K562 (cell line): ENCODE measurements around the gene SREBF1. TPM values are rescaled to one million over a fixed set of nuclear protein-coding genes. Genes with fewer than 3 reads are reported as not detected.

ENCODE experiments used
- CHD2 ChIP-seq: IDR thresholded peaks from 2 replicates; pipeline ENCODE4 v1.6.1; 2011; ENCODE audit warnings: low read depth, low read length
- E2F6 ChIP-seq, 2 experiments: IDR thresholded peaks; 2 replicates each; pipeline ENCODE4 v1.6.1; 2011; ENCODE audit warnings: borderline replicate concordance in 1 of 2, control low read depth in 1 of 2, low read depth in 1 of 2, low read length in 1 of 2, mild to moderate bottlenecking in 1 of 2, mixed read lengths in 1 of 2, moderate library complexity in 1 of 2; ENCODE audit not compliant: insufficient read depth in 1 of 2, insufficient read length in 1 of 2, poor library complexity in 1 of 2, severe bottlenecking in 1 of 2; ENCODE audit errors: extremely low read depth in 1 of 2
- GABPB1 ChIP-seq: sonication (generic); formaldehyde crosslinking; IDR thresholded peaks from 2 replicates; pipeline ENCODE4 v1.8.0; 2022; ENCODE audit warnings: mild to moderate bottlenecking, missing genetic modification reagents
- GATA2 ChIP-seq: sonication (generic); formaldehyde crosslinking; IDR thresholded peaks from 2 replicates; pipeline ENCODE4 v1.4.0; 2020; ENCODE audit warnings: mild to moderate bottlenecking, missing genetic modification reagents
- HIVEP1 ChIP-seq: fragments of 250-450 bp; sonication (Bioruptor Pico); IDR thresholded peaks from 2 replicates; pipeline ENCODE4 v1.4.0; 2020; ENCODE audit warnings: mild to moderate bottlenecking
- HLTF ChIP-seq: fragments of 450-650 bp; IDR thresholded peaks from 2 replicates; pipeline ENCODE4 v1.6.1; 2016
- MED1 ChIP-seq: sonication (generic); formaldehyde crosslinking; IDR thresholded peaks from 2 replicates; pipeline ENCODE4 v1.8.1; 2023; ENCODE audit warnings: missing genetic modification reagents, borderline replicate concordance
- MNT ChIP-seq, 2 experiments: fragments of 450-650 bp; conservative IDR thresholded peaks; 2 replicates each; pipeline ENCODE4 v1.6.1; 2017; ENCODE audit warnings: mild to moderate bottlenecking in 2 of 2, moderate library complexity in 2 of 2
- OTX1 ChIP-seq: fragments of 450-650 bp; formaldehyde crosslinking; IDR thresholded peaks from 2 replicates; pipeline ENCODE4 v1.4.0; 2022; ENCODE audit warnings: mild to moderate bottlenecking
- POLR2AphosphoS2 ChIP-seq: IDR thresholded peaks from 2 replicates; pipeline ENCODE4 v1.6.1; 2012; ENCODE audit warnings: low read length, improper control_type of control experiment
- REST ChIP-seq, 2 experiments: fragments of 450-650 bp; formaldehyde crosslinking in 1 of 2; IDR thresholded peaks; 2 replicates each; pipeline versions ENCODE4 v1.4.0 to v1.6.1; 2014 to 2020; ENCODE audit warnings: mild to moderate bottlenecking in 2 of 2, borderline replicate concordance in 1 of 2, low read depth in 1 of 2
- SMARCA4 ChIP-seq: fragments of 450-650 bp; IDR thresholded peaks from 2 replicates; pipeline ENCODE4 v1.6.1; 2016
- SMC3 ChIP-seq: conservative IDR thresholded peaks from 2 replicates; pipeline ENCODE4 v1.6.1; 2011; ENCODE audit warnings: low read depth, low read length, improper control_type of control experiment; ENCODE audit not compliant: insufficient read depth
- SREBF1 ChIP-seq: fragments of 150-350 bp; IDR thresholded peaks from 2 replicates; pipeline ENCODE4 v1.6.1; 2014; ENCODE audit warnings: antibody characterized with exemption, low read depth, low read length, borderline replicate concordance
- ZFX ChIP-seq: sonication (generic); formaldehyde crosslinking; IDR thresholded peaks from 2 replicates; pipeline ENCODE4 v1.8.0; 2022; ENCODE audit warnings: mild to moderate bottlenecking, missing genetic modification reagents, moderate library complexity
- ZNF140 ChIP-seq: fragments of 250-450 bp; sonication (Bioruptor Pico); IDR thresholded peaks from 2 replicates; pipeline ENCODE4 v1.8.0; 2021; ENCODE audit warnings: moderate library complexity, mild to moderate bottlenecking, inconsistent platforms
- ZNF384 ChIP-seq: IDR thresholded peaks from 2 replicates; pipeline ENCODE4 v1.6.1; 2012; ENCODE audit warnings: low read depth, low read length, improper control_type of control experiment
- polyA plus RNA-seq, 8 experiments: library from polyadenylated mRNA; depleted of rRNA in 4 of 8; stranded (reverse) in 5 of 8; unstranded in 3 of 8; fragments of >200 nt; fragmentation: Nextera tagmentation in 2 of 8; fragmentation: Illumina TruSeq in 1 of 8; extraction: Ambion mirVana in 2 of 8; extraction: Trizol in 1 of 8; gene quantifications; 2 replicates each; pipeline versions ENCODE4 v1.2.1 to v1.2.3, GENCODE V29; 2011 to 2014; ENCODE audit warnings: inconsistent platforms in 1 of 8, missing spikeins in 1 of 8
- total RNA-seq, 7 experiments: library from RNA; depleted of rRNA in 6 of 7; stranded (reverse); fragments of >200 nt in 6 of 7; fragmentation: Illumina TruSeq in 2 of 7; extraction: Trizol in 2 of 7; gene quantifications; 2 replicates each; pipeline versions ENCODE4 v1.2.1 to v1.2.3, GENCODE V29; 2011 to 2021; ENCODE audit warnings: low replicate concordance in 1 of 7

The SREBF1 gene
- total and polyA plus RNA-seq, 9 of the 15 experiments (the other 6 are each of a cell fraction or from before 2014, with no cell fraction given) = 1.6 to 169 (median 69.4) TPM

GRCh38 chr17:17812211-17813054 is 24.4 kb downstream of the SREBF1 start (continued):
- TF ChIP-seq E2F6 (IDR thresholded peaks at IDR 0.05; ENCODE audit: borderline replicate concordance in 1 of 2, extremely low read depth in 1 of 2, insufficient read depth in 1 of 2, insufficient read length in 1 of 2, low read depth in 1 of 2, low read length in 1 of 2, poor library complexity in 1 of 2, severe bottlenecking in 1 of 2) (peak; percentile 56 to 78), REST (IDR thresholded peaks at IDR 0.05; ENCODE audit: borderline replicate concordance) (peak; percentile 74), REST (CRISPR knock-in tag; IDR thresholded peaks at IDR 0.05; ENCODE audit: low read depth) (no peak), MED1 (CRISPR knock-in tag) (0 out of 2 replicates have a peak, but pooled peaks have one; percentile 28), OTX1 (CRISPR knock-in tag) (no peak), HIVEP1 (CRISPR knock-in tag) (no peak), POLR2AphosphoS2 (no peak), MNT (conservative IDR thresholded peaks at IDR 0.05) (peak; percentile 32 to 63; a peak in 2 of 4 replicates), ZFX (CRISPR knock-in tag) (peak; percentile 78), SMC3 (peak; percentile 69), GATA2 (CRISPR knock-in tag) (no peak), CHD2 (no peak), ZNF384 (no peak), GABPB1 (CRISPR knock-in tag) (no peak), ZNF140 (CRISPR knock-in tag) (no peak), SREBF1 (no peak), SMARCA4 (no peak), HLTF (no peak)
